GM12878 (cell line): ENCODE results near the gene LAMB1.

Experiments used
- EED ChIP-seq: sonication (generic); IDR thresholded peaks from 2 replicates; pipeline ENCODE4 v1.6.1; 2016; ENCODE audit warnings: antibody characterized with exemption, low read depth
- HDAC6 ChIP-seq: fragments of 200-600 bp; sonication (generic); IDR thresholded peaks from one replicate; pipeline ENCODE4 v1.8.0; 2017; ENCODE audit warnings: antibody characterized with exemption; ENCODE audit not compliant: unreplicated experiment
- MXI1 ChIP-seq: fragments of 150-350 bp; IDR thresholded peaks from 2 replicates; pipeline ENCODE4 v1.6.1; 2011; ENCODE audit warnings: low read depth, mild to moderate bottlenecking, inconsistent platforms, low read length, improper control_type of control experiment
- NR2C2 ChIP-seq: IDR thresholded peaks from 2 replicates; pipeline ENCODE4 v1.6.1; 2011; ENCODE audit warnings: borderline replicate concordance, low read depth; ENCODE audit not compliant: control insufficient read depth, insufficient read length
- TF ChIP-seq, protein P1 (sequence below), 3 experiments: IDR thresholded peaks in 2 of 3; conservative IDR thresholded peaks in 1 of 3; 2 replicates each; pipeline ENCODE4 v1.5.1; 2011; ENCODE audit warnings: low read depth in 3 of 3, low read length in 3 of 3, mild to moderate bottlenecking in 3 of 3, control low read depth in 2 of 3, moderate library complexity in 2 of 3, inconsistent platforms in 1 of 3, mixed read lengths in 1 of 3; ENCODE audit not compliant: control insufficient read depth in 2 of 3, insufficient read depth in 1 of 3; ENCODE audit errors: extremely low read depth in 1 of 3

DNA sequence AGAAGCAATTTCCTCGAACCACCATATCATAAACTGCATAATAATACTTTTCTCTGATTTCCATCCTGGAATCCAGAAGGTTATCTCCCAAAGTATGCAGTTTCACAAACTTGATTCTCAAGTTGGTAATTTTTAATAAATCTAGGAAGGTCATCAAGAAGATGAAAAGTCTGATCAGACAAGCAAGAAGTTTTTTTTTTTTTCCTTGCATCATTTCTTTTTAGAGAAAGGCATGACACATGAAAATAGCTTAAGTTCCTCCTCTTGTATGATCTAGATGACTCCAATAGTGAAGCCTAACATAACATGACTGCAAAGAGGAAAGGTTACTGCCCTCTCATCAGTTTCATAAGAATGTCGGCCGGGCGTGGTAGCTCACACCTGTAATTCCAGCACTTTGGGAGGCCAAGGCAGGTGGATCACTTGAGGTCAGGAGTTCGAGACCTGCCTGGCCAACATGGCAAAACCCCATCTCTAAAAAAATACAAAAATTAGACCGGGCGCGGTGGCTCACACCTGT is 22.2 kb downstream of the LAMB1 start:
- TF ChIP-seq, protein P1, sequence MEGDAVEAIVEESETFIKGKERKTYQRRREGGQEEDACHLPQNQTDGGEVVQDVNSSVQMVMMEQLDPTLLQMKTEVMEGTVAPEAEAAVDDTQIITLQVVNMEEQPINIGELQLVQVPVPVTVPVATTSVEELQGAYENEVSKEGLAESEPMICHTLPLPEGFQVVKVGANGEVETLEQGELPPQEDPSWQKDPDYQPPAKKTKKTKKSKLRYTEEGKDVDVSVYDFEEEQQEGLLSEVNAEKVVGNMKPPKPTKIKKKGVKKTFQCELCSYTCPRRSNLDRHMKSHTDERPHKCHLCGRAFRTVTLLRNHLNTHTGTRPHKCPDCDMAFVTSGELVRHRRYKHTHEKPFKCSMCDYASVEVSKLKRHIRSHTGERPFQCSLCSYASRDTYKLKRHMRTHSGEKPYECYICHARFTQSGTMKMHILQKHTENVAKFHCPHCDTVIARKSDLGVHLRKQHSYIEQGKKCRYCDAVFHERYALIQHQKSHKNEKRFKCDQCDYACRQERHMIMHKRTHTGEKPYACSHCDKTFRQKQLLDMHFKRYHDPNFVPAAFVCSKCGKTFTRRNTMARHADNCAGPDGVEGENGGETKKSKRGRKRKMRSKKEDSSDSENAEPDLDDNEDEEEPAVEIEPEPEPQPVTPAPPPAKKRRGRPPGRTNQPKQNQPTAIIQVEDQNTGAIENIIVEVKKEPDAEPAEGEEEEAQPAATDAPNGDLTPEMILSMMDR (IDR thresholded peaks at IDR 0.05 in 2 of 3, conservative IDR thresholded peaks at IDR 0.05 in 1 of 3; ENCODE audit: control insufficient read depth in 2 of 3, extremely low read depth in 1 of 3, insufficient read depth in 1 of 3, low read depth in 3 of 3, low read length in 3 of 3), result no peak
- TF ChIP-seq NR2C2 (no peak), HDAC6 (no peak), EED (no peak), MXI1 (no peak)
